ENCODE data around the gene KCNA3. TPM values are rescaled to one million over a fixed set of nuclear protein-coding genes. Genes with fewer than 3 reads are reported as not detected.

The KCNA3 gene
- total and polyA plus RNA-seq, 2 of the 4 experiments (the other 2 are of a cell fraction) = under 0.01 to 0.09 TPM

- no peak overlapping the region for H3K27ac ChIP-seq (ENCODE audit: insufficient read depth, low read length)
- no TSS peak for BruUV-seq (replicated peaks)
- no peak overlapping the region for H2BK5ac ChIP-seq (ENCODE audit: low read depth, low read length, poor library complexity, severe bottlenecking)
- no peaks in the 10 kb centered on the region for H3K79me1 ChIP-seq (ENCODE audit: low read depth in 1 of 2, low read length in 2 of 2)
- H4K5ac ChIP-seq (ENCODE audit: low read depth, low read length) = no peak overlapping the region
- H2BK120ac ChIP-seq (ENCODE audit: low read depth, low read length) = no peak overlapping the region
- no peak overlapping the region for H2AK5ac ChIP-seq (ENCODE audit: low read depth, low read length)
- no peaks in the 10 kb centered on the region for H4K20me1 ChIP-seq (ENCODE audit: insufficient read depth, low read length)
- H2BK20ac ChIP-seq (ENCODE audit: low read depth, low read length) = no peak overlapping the region
- intact Hi-C loops (cut with micrococcal nuclease) (no loop called here), dilution Hi-C loops (cut with HindIII; ENCODE audit: low sequenced_read_pairs, unreplicated experiment) (no loop called here), in situ Hi-C loops (cut with MboI; ENCODE audit: low sequenced_read_pairs) (no loop called here)
- DNase-seq = no peak
- CTCF ChIA-PET = no interaction called here
- no peak overlapping the region for H3K14ac ChIP-seq (replicated peaks; ENCODE audit: low read depth, low read length)
- H4K8ac ChIP-seq (ENCODE audit: low read depth in 2 of 2, low read length in 2 of 2) = no peak overlapping the region
- no peak overlapping the region for H2AFZ ChIP-seq (replicated peaks; ENCODE audit: low read length, poor library complexity)
- H3K23ac ChIP-seq (ENCODE audit: low read depth, low read length) = no peak overlapping the region
- H3K9me1 ChIP-seq (ENCODE audit: insufficient read depth, low read length) = no peaks in the 10 kb centered on the region
- H3K9me3 ChIP-seq (ENCODE audit: control insufficient read depth, insufficient read depth, low read length) = no peaks in the 10 kb centered on the region
- H4K91ac ChIP-seq (ENCODE audit: insufficient read depth, low read depth, low read length) = no peak overlapping the region
- TF ChIP-seq RFX5 (IDR thresholded peaks at IDR 0.05; ENCODE audit: low read depth, low read length) = no peak
- TF ChIP-seq SMC3 (IDR thresholded peaks at IDR 0.05; ENCODE audit: low read depth, low read length) = no peak
- no peak for TF ChIP-seq MXI1 (IDR thresholded peaks at IDR 0.05; ENCODE audit: borderline replicate concordance, low read depth, low read length)
- no peak for TF ChIP-seq CTCF (conservative IDR thresholded peaks at IDR 0.05; ENCODE audit: low read depth, low read length)
- no peak for TF ChIP-seq MAFK (IDR thresholded peaks at IDR 0.05; ENCODE audit: low read depth, low read length)
- no peak for TF ChIP-seq USF2 (IDR thresholded peaks at IDR 0.05; ENCODE audit: low read depth, low read length)
- TF ChIP-seq NFE2L2 (IDR thresholded peaks at IDR 0.05; ENCODE audit: low read depth, low read length) = no peak
- no peak for TF ChIP-seq BHLHE40 (IDR thresholded peaks at IDR 0.05; ENCODE audit: low read depth, low read length)
- TF ChIP-seq MAZ (IDR thresholded peaks at IDR 0.05; ENCODE audit: borderline replicate concordance, low read depth, low read length) = no peak
- TF ChIP-seq RAD21 (IDR thresholded peaks at IDR 0.05; ENCODE audit: low read length) = no peak
- TF ChIP-seq FOS (IDR thresholded peaks at IDR 0.05; ENCODE audit: low read depth, low read length) = no peak
- no peak for TF ChIP-seq ELK1 (IDR thresholded peaks at IDR 0.05; ENCODE audit: borderline replicate concordance, low read depth, low read length)
- no peak for TF ChIP-seq CEBPB (IDR thresholded peaks at IDR 0.05; ENCODE audit: low read depth, low read length)
- TF ChIP-seq CHD1 (IDR thresholded peaks at IDR 0.05; ENCODE audit: low read depth, low read length) = no peak
- TF ChIP-seq POLR2A (IDR thresholded peaks at IDR 0.05; ENCODE audit: low read depth, low read length) = no peak
- TF ChIP-seq RCOR1 (IDR thresholded peaks at IDR 0.05; ENCODE audit: insufficient replicate concordance, low read length) = no peak
- no peaks in the 10 kb centered on the region for H3K4me1 ChIP-seq (ENCODE audit: control insufficient read depth, insufficient read depth, low read length)
- no CpG with 5 or more reads among the region's 1 CpG for WGBS, 2 experiments (ENCODE audit: extremely low coverage in 2 of 2, insufficient read length in 1 of 2)
- no peak overlapping the region for H3K4me3 ChIP-seq (ENCODE audit: insufficient read depth, low read depth, low read length)
- H3K36me3 ChIP-seq (ENCODE audit: control insufficient read depth, insufficient read depth, low read length) = no peaks in the 10 kb centered on the region
- no peak overlapping the region for H3K9ac ChIP-seq (ENCODE audit: low read depth, low read length)
- no peak overlapping the region for H3K18ac ChIP-seq (ENCODE audit: low read depth, low read length)
- no peak for ATAC-seq (ENCODE audit: low read depth)
- H3K4ac ChIP-seq (ENCODE audit: low read depth, low read length) = no peak overlapping the region
- POLR2A ChIA-PET (ENCODE audit: unreplicated experiment) = no interaction called here
- H3K4me2 ChIP-seq (ENCODE audit: low read depth, low read length) = no peak overlapping the region
- peaks cover 2% of the 10 kb centered on the region; the same call in 1 of the 2 replicates for H3K27me3 ChIP-seq (ENCODE audit: control insufficient read depth, insufficient read depth, low read length)
- no peak overlapping the region for H2BK15ac ChIP-seq (ENCODE audit: low read depth, low read length)
- H3K56ac ChIP-seq (ENCODE audit: extremely low read depth, insufficient read depth, low read length) = no peak overlapping the region
- H2AK9ac ChIP-seq (replicated peaks; ENCODE audit: low read depth, low read length, poor library complexity) = no peak overlapping the region
Measured at GRCh38 chr1:110708974-110709440, 34.3 kb upstream of the KCNA3 start.
